GM12878 (cell line): ENCODE results near the gene PRKAG2. TPM values are rescaled to one million over a fixed set of nuclear protein-coding genes. Genes with fewer than 3 reads are reported as not detected.

Experiments used
- ATAC-seq: fragments of 200-7000 bp; cut with Tn5 transposase; 3 replicates; pipeline ENCODE4 v1.9.1; 2020; ENCODE audit warnings: mild to moderate bottlenecking, moderate library complexity
- BruUV-seq: library from RNA; stranded (reverse); fragments of 400-500 nt; replicated peaks from 2 replicates; lab custom pipeline; 2021; lab: Mats Ljungman, UMichigan
- CTCF ChIA-PET: fragments of 300-600 bp; sonication (Branson Sonifier 250); formaldehyde crosslinking; extraction: SDS; loops from one replicate; lab custom pipeline; 2021; ENCODE audit warnings: inconsistent platforms; lab: Yijun Ruan, JAX
- POLR2A ChIA-PET: fragments of 350-600 bp; formaldehyde crosslinking; extraction: SDS; loops from one replicate; lab custom pipeline; 2021; ENCODE audit warnings: inconsistent platforms; lab: Charles Lee
- RAD21 ChIA-PET: fragments of 300-600 bp; sonication (Branson Sonifier 250); formaldehyde crosslinking; loops from one replicate; lab custom pipeline; 2023; ENCODE audit warnings: antibody characterized with exemption; ENCODE audit not compliant: unreplicated experiment; lab: Charles Lee
- SMC1A ChIA-PET: fragments of 300-600 bp; sonication (Branson Sonifier 250); formaldehyde crosslinking; loops from one replicate; lab custom pipeline; 2023; ENCODE audit not compliant: unreplicated experiment, uncharacterized antibody; lab: Charles Lee
- DNase-seq: peaks from one replicate; pipeline ENCODE4 v3.0.0-alpha.2; 2011; ENCODE audit warnings: low read depth, low spot score
- FAIRE-seq: peaks from 3 replicates; lab custom pipeline; 2011; peaks lifted over from hg19 to GRCh38; lab: Jason Lieb, UNC
- H2AFZ ChIP-seq: 2 replicates; pipeline ENCODE4 v1.6.0; 2011; ENCODE audit warnings: low read depth, low read length, control low read depth; ENCODE audit not compliant: control insufficient read depth
- H3K27ac ChIP-seq: 2 replicates; pipeline ENCODE4 v1.5.1; 2011; ENCODE audit warnings: control low read depth; ENCODE audit not compliant: control insufficient read depth, insufficient read depth
- H3K27me3 ChIP-seq, 2 experiments: replicated peaks in 1 of 2; 2 replicates each; pipeline versions ENCODE4 v1.6.0 to v1.6.1; 2011; ENCODE audit warnings: low read length in 1 of 2; ENCODE audit not compliant: control insufficient read depth in 2 of 2, insufficient read depth in 2 of 2
- H3K36me3 ChIP-seq, 2 experiments: 2 replicates each; pipeline ENCODE4 v1.5.1; 2011; ENCODE audit warnings: low read length in 1 of 2; ENCODE audit not compliant: control insufficient read depth in 2 of 2, insufficient read depth in 2 of 2
- H3K4me1 ChIP-seq: 2 replicates; pipeline ENCODE4 v1.6.1; 2011; ENCODE audit warnings: mild to moderate bottlenecking, low read length, moderate library complexity, mixed read lengths; ENCODE audit not compliant: control insufficient read depth, insufficient read depth
- H3K4me2 ChIP-seq: 2 replicates; pipeline ENCODE4 v1.6.0; 2011; ENCODE audit warnings: control low read depth; ENCODE audit not compliant: control insufficient read depth, insufficient read depth
- H3K4me3 ChIP-seq: fragments of 200-600 bp; sonication (generic); 2 replicates; pipeline ENCODE4 v1.5.1; 2016
- H3K79me2 ChIP-seq: 2 replicates; pipeline ENCODE4 v1.6.0; 2011; ENCODE audit warnings: low read length; ENCODE audit not compliant: control insufficient read depth, insufficient read depth
- H3K9ac ChIP-seq: 2 replicates; pipeline ENCODE4 v1.8.0; 2011; ENCODE audit warnings: low read length, control low read depth, mixed read lengths; ENCODE audit not compliant: control insufficient read depth, insufficient read depth
- H3K9me3 ChIP-seq: replicated peaks from 3 replicates; pipeline ENCODE4 v1.5.1; 2011; ENCODE audit warnings: mild to moderate bottlenecking, low read length; ENCODE audit not compliant: control insufficient read depth, insufficient read depth
- H4K20me1 ChIP-seq: 2 replicates; pipeline ENCODE4 v1.6.0; 2011; ENCODE audit not compliant: control insufficient read depth, insufficient read depth
- GABPA ChIP-seq: IDR thresholded peaks from 2 replicates; pipeline ENCODE4 v1.6.1; 2014; ENCODE audit warnings: antibody characterized with exemption, low read depth, mild to moderate bottlenecking, inconsistent platforms
- NFXL1 ChIP-seq: fragments of 450-650 bp; IDR thresholded peaks from 2 replicates; pipeline ENCODE4 v1.6.1; 2017; ENCODE audit warnings: antibody characterized with exemption, mild to moderate bottlenecking, borderline replicate concordance
- NR2C2 ChIP-seq: IDR thresholded peaks from 2 replicates; pipeline ENCODE4 v1.6.1; 2011; ENCODE audit warnings: borderline replicate concordance, low read depth; ENCODE audit not compliant: control insufficient read depth, insufficient read length
- SIX5 ChIP-seq: IDR thresholded peaks from 2 replicates; pipeline ENCODE4 v1.6.1; 2011; ENCODE audit warnings: mild to moderate bottlenecking, low read depth, low read length, moderate library complexity; ENCODE audit not compliant: severe bottlenecking
- TBL1XR1 ChIP-seq: IDR thresholded peaks from 2 replicates; pipeline ENCODE4 v1.6.1; 2012; ENCODE audit warnings: low read depth, low read length, improper control_type of control experiment
- TCF3 ChIP-seq: IDR thresholded peaks from 2 replicates; pipeline ENCODE4 v1.6.1; 2012; ENCODE audit warnings: low read depth, mild to moderate bottlenecking, low read length, borderline replicate concordance; ENCODE audit not compliant: insufficient read depth
- ZNF207 ChIP-seq: fragments of 450-650 bp; IDR thresholded peaks from 2 replicates; pipeline ENCODE4 v1.6.1; 2014; ENCODE audit warnings: antibody characterized with exemption, mild to moderate bottlenecking, borderline replicate concordance
- ZNF622 ChIP-seq: fragments of 450-650 bp; IDR thresholded peaks from 2 replicates; pipeline ENCODE4 v1.6.1; 2017; ENCODE audit warnings: mild to moderate bottlenecking, inconsistent platforms
- WGBS: methylation state at CpG from one replicate; pipeline ENCODE4 v1.1.6; 2016; ENCODE audit warnings: low lambda C conversion rate; ENCODE audit not compliant: insufficient replicate concordance, insufficient coverage; ENCODE audit errors: missing lambda C conversion rate; 5-methylcytosine and 5-hydroxymethylcytosine counted together
- in situ Hi-C: fragments of 300-500 bp; cut with MboI; formaldehyde crosslinking; loops from 9 replicates; pipeline ENCODE4 v1.14.3; 2018; ENCODE audit warnings: mixed read lengths
- intact Hi-C: fragments of 100-400 bp; cut with micrococcal nuclease; formaldehyde crosslinking; loops from one replicate; pipeline ENCODE4 v1.14.2; 2022; ENCODE audit not compliant: unreplicated experiment
- polyA plus RNA-seq, 11 experiments: library from polyadenylated mRNA; depleted of rRNA in 4 of 11; unstranded in 6 of 11; stranded (reverse) in 5 of 11; fragments of >200 nt; fragmentation: Nextera tagmentation in 4 of 11; fragmentation: Illumina TruSeq in 1 of 11; extraction: Ambion mirVana in 4 of 11; extraction: Trizol in 1 of 11; gene quantifications; 1 replicate in 1 of 11; 2 replicates in 10 of 11; pipeline versions ENCODE4 v1.2.1 to v1.2.3, GENCODE V29; 2011 to 2016; ENCODE audit warnings: inconsistent platforms in 2 of 11, missing spikeins in 2 of 11, low read depth in 1 of 11
- total RNA-seq, 4 experiments: library from RNA; depleted of rRNA in 3 of 4; stranded (reverse); fragments of >200 nt in 3 of 4; fragmentation: Illumina TruSeq in 1 of 4; extraction: Trizol in 1 of 4; gene quantifications; 2 replicates each; pipeline versions ENCODE4 v1.2.1 to v1.2.3, GENCODE V29; 2013 to 2021
- TF ChIP-seq, protein P1 (sequence below): fragments of 450-650 bp; IDR thresholded peaks from 2 replicates; pipeline ENCODE4 v1.6.1; 2017; ENCODE audit warnings: antibody characterized with exemption, mild to moderate bottlenecking, moderate library complexity

PRKAG2 gene
- total and polyA plus RNA-seq, 10 of the 15 experiments (the other 5 are each of a cell fraction or from before 2014, with no cell fraction given), result 3.4 to 8.9 (median 6.8) TPM

DNA sequence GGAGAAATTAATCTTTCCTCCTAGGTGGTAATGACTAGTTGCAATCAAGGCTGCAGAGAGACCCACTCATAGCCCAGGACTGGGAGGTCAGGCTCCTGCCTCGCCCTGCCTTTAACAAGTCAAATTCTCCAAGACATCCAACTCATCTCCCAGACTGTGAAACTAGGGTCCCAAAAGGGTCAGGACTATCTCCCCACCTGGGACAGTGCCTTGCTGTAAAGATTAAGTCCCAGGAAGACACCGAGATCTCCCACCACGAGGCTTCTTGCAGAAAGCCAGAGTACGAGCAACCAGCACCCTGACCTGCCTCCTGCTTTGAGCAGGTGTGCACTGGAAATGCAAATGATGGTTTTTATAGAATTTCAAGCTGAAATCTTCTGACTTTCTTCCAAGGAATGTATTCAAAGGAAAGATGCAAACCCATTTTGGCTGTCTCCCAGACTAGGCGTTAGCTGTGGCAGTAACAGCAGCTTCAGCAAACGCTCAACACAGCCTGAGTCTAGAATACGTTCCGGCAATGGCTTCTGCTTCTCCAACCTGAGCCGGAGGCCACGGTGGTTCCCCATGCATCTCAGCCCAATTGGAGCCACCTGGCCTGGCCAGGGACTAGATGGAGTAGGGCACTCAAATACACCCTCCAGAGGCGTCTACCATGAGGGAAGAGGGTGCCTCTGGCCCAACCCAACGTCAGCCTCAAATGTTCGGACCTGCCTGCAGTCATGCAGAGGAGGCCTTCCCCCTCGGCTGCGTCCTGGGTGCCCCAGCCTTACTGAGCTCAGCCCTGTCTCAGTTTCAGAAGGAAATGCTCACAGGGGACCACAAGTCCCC lies 170.4 kb downstream of the PRKAG2 start:
- no TSS peak for BruUV-seq
- TF ChIP-seq, protein P1, sequence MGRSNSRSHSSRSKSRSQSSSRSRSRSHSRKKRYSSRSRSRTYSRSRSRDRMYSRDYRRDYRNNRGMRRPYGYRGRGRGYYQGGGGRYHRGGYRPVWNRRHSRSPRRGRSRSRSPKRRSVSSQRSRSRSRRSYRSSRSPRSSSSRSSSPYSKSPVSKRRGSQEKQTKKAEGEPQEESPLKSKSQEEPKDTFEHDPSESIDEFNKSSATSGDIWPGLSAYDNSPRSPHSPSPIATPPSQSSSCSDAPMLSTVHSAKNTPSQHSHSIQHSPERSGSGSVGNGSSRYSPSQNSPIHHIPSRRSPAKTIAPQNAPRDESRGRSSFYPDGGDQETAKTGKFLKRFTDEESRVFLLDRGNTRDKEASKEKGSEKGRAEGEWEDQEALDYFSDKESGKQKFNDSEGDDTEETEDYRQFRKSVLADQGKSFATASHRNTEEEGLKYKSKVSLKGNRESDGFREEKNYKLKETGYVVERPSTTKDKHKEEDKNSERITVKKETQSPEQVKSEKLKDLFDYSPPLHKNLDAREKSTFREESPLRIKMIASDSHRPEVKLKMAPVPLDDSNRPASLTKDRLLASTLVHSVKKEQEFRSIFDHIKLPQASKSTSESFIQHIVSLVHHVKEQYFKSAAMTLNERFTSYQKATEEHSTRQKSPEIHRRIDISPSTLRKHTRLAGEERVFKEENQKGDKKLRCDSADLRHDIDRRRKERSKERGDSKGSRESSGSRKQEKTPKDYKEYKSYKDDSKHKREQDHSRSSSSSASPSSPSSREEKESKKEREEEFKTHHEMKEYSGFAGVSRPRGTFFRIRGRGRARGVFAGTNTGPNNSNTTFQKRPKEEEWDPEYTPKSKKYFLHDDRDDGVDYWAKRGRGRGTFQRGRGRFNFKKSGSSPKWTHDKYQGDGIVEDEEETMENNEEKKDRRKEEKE, result no peak
- TF ChIP-seq ZNF622 (no peak), SIX5 (no peak), TBL1XR1 (no peak), ZNF207 (no peak), GABPA (no peak), TCF3 (no peak), NFXL1 (no peak), NR2C2 (no peak)
- H4K20me1 ChIP-seq, result no peaks in the 10 kb centered on the region
- no peak for DNase-seq
- intact Hi-C loops, result loop anchor here (5.0 kb wide), 1 partner anchor 74 kb away; no protein-coding TSS in a partner anchor
- H3K4me3 ChIP-seq, result no peak overlapping the region
- CTCF ChIA-PET, result interaction anchor here (0.8 to 1.8 kb wide), 3 partner anchors 11 to 391 kb away, joined by 3 to 5 read pairs (median 4); no protein-coding TSS in a partner anchor
- no peaks in the 10 kb centered on the region; a peak in 1 of 4 replicates for H3K27me3 ChIP-seq
- no peak overlapping the region for H2AFZ ChIP-seq
- SMC1A ChIA-PET, result interaction anchor here (2.9 kb wide), 1 partner anchor 74 kb away, joined by 7 read pairs; no protein-coding TSS in a partner anchor
- WGBS, result 56% methylated on average over 15 of the region's 15 CpGs
- H3K4me1 ChIP-seq, result no peaks in the 10 kb centered on the region
- H3K79me2 ChIP-seq, result no peaks in the 10 kb centered on the region
- RAD21 ChIA-PET, result no interaction called here
- no peak for FAIRE-seq
- POLR2A ChIA-PET, result interaction anchor here (0.5 kb wide), 1 partner anchor 226 kb away, joined by 3 read pairs; no protein-coding TSS in a partner anchor
- H3K9me3 ChIP-seq, result no peaks in the 10 kb centered on the region
- no peak overlapping the region for H3K9ac ChIP-seq
- in situ Hi-C loops, result no loop called here
- no peak overlapping the region for H3K4me2 ChIP-seq
- no peaks in the 10 kb centered on the region for H3K36me3 ChIP-seq
- no peak for ATAC-seq
- H3K27ac ChIP-seq, result no peak overlapping the region
